Keratinocyte (primary cell): Measurements from ENCODE around the gene KIF24.

Experiments used
- EZH2 ChIP-seq: IDR thresholded peaks from one replicate; pipeline ENCODE4 v1.6.1; 2012; ENCODE audit warnings: inconsistent platforms, mild to moderate bottlenecking, low read length, moderate library complexity
- TF ChIP-seq, protein P1 (sequence below), 3 experiments: IDR thresholded peaks in 1 of 3; conservative IDR thresholded peaks in 1 of 3; optimal IDR thresholded peaks in 1 of 3; 2 replicates in 2 of 3; 3 replicates in 1 of 3; pipeline versions ENCODE3 to v1.5.1; 2011; ENCODE audit warnings: low read length in 3 of 3, mild to moderate bottlenecking in 3 of 3, moderate library complexity in 2 of 3, control low read depth in 1 of 3, inconsistent platforms in 1 of 3; ENCODE audit not compliant: insufficient read depth in 2 of 3; ENCODE audit errors: extremely low read depth in 1 of 3

DNA sequence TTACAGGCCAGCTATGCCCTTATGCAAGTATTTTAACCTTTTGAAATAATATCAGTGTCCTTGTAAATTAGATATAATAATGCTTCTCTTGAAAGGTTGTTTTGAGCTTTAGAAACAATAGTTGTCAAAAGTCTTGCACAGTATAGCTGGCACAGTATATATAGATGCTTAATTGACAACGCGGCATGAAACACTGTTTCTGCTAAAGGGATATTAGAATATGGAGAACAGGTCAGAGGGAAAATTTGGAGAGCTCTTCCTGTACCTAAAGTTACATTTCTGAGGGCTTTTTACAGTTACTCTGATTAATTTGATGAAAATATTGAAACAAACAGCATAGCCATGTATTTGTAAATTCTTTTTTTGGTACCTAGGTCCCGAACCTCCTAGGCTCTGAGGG is 4.8 kb upstream of the KIF24 start:
- no peak for TF ChIP-seq EZH2
- TF ChIP-seq, protein P1, sequence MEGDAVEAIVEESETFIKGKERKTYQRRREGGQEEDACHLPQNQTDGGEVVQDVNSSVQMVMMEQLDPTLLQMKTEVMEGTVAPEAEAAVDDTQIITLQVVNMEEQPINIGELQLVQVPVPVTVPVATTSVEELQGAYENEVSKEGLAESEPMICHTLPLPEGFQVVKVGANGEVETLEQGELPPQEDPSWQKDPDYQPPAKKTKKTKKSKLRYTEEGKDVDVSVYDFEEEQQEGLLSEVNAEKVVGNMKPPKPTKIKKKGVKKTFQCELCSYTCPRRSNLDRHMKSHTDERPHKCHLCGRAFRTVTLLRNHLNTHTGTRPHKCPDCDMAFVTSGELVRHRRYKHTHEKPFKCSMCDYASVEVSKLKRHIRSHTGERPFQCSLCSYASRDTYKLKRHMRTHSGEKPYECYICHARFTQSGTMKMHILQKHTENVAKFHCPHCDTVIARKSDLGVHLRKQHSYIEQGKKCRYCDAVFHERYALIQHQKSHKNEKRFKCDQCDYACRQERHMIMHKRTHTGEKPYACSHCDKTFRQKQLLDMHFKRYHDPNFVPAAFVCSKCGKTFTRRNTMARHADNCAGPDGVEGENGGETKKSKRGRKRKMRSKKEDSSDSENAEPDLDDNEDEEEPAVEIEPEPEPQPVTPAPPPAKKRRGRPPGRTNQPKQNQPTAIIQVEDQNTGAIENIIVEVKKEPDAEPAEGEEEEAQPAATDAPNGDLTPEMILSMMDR (optimal IDR thresholded peaks at IDR 0.05 in 1 of 3, IDR thresholded peaks at IDR 0.05 in 1 of 3, conservative IDR thresholded peaks at IDR 0.05 in 1 of 3; ENCODE audit: extremely low read depth in 1 of 3, insufficient read depth in 2 of 3, low read length in 3 of 3): no peak
